Esophagus squamous epithelium (tissue), 4 donors: ENCODE data around the gene HMCN2.

Source experiments
- POLR2A ChIP-seq, 4 donors: fragments of 450-650 bp; IDR thresholded peaks; one replicate each; pipeline ENCODE4 v1.6.1; 2017; ENCODE audit warnings: antibody characterized with exemption in 4 of 4, mild to moderate bottlenecking in 4 of 4, moderate library complexity in 3 of 4
- TF ChIP-seq, protein P1 (sequence below), 6 experiments: fragments of 450-650 bp in 4 of 6; fragments of 200-600 bp in 2 of 6; sonication (generic) in 2 of 6; IDR thresholded peaks; one replicate each; pipeline ENCODE4 v1.5.1; 2016 to 2019; ENCODE audit warnings: antibody characterized with exemption in 6 of 6, mild to moderate bottlenecking in 4 of 6, moderate library complexity in 4 of 6

DNA sequence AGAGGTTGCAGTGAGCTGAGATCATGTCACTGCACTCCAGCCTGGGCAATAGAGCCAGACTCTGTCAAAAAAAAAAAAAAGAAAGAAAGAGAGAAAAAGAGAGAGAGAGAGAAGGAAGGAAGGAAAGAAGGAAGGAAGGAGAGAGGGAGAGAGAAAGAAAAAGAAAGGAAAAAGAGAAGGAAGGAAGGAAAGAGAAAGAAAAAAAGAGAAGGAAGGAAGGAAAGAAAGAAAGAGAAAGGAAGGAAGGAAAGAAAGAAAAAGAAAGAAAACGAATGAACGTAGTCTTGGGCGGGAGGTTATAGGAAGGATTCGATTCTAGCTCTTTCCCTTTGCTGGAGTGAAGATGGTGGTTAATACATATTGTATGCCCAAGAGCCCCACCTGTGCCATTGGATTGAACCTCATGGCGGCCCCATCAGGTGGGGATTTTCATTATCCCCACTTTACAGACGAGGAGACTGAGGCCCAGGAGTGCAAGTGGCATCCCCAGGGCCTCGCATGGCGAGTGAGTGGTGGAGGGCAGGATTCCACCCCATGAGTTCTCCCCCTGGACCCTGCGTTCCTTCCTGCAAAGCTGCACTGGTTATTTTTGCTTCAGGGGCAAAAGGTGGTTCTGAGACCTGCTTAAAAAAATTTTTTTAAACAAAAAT is 98.3 kb downstream of the HMCN2 start:
- TF ChIP-seq, protein P1, sequence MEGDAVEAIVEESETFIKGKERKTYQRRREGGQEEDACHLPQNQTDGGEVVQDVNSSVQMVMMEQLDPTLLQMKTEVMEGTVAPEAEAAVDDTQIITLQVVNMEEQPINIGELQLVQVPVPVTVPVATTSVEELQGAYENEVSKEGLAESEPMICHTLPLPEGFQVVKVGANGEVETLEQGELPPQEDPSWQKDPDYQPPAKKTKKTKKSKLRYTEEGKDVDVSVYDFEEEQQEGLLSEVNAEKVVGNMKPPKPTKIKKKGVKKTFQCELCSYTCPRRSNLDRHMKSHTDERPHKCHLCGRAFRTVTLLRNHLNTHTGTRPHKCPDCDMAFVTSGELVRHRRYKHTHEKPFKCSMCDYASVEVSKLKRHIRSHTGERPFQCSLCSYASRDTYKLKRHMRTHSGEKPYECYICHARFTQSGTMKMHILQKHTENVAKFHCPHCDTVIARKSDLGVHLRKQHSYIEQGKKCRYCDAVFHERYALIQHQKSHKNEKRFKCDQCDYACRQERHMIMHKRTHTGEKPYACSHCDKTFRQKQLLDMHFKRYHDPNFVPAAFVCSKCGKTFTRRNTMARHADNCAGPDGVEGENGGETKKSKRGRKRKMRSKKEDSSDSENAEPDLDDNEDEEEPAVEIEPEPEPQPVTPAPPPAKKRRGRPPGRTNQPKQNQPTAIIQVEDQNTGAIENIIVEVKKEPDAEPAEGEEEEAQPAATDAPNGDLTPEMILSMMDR (IDR thresholded peaks at IDR 0.05) = no peak
- no peak for TF ChIP-seq POLR2A (IDR thresholded peaks at IDR 0.05)
